Measurements from ENCODE around the gene BTBD6. TPM values are rescaled to one million over a fixed set of nuclear protein-coding genes. Genes with fewer than 3 reads are reported as not detected.

Gene BTBD6
- total and polyA plus RNA-seq, 2 of the 8 experiments (the other 6 are each of a cell fraction or from before 2014, with no cell fraction given): 10.1 to 10.2 TPM

- no peak for TF ChIP-seq CTCF (IDR thresholded peaks at IDR 0.05; ENCODE audit: control extremely low read depth in 1 of 3, insufficient read depth in 1 of 3, low read depth in 1 of 3, low read length in 3 of 3)
These were observed 41.5 kb upstream of the BTBD6 start (continued) for GRCh38 chr14:105206873-105207272.

All from H1 (cell line).